ENCODE data around the gene NRL.
"Not testable (repeated sequence)": the region's sequence is repeated elsewhere in the genome, so short reads cannot be mapped to it uniquely, and the experiment has no call there.

The NRL gene

DNA sequence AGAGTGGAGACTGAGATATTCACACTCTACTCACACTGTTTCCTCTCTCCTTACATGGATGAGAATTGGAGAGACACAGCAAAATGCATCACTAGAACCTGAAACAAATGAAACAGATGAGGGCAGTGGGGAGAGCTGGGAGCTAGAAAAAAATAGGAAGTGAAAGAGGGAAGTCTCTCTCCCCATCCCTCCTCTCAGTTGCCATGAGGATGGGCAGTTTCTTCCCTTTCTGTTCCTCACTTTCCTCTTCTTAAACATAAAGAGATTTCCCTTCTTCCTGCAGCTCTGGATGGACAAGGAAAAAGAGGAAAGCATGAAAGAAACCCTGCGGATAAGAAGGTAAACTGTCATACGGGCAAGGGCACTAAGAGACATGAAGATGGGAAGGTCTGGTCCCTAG, 65.7 kb downstream of the NRL start:
- not testable (repeated sequence) for DNase-seq

DNA sequence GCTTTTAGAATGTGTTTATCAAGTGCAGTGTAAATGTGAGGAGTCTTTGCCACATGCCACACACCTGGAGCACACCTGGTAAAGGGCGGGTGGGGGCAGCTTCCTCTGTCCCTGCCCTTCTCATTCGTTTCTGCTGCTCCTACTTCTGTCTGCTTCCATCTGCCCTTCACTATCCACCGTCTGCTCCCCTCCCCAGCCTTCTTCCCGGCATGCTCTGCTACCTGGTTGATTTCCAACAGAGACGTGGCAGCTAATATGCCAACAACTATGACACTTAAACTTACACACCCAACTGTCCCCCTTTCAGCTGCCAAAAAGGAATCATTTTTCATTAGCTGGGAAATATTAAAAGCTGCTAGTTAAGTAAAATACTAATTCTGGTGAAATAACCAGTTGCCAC, 72.0 kb downstream of the NRL start:
- no peak for DNase-seq

DNA sequence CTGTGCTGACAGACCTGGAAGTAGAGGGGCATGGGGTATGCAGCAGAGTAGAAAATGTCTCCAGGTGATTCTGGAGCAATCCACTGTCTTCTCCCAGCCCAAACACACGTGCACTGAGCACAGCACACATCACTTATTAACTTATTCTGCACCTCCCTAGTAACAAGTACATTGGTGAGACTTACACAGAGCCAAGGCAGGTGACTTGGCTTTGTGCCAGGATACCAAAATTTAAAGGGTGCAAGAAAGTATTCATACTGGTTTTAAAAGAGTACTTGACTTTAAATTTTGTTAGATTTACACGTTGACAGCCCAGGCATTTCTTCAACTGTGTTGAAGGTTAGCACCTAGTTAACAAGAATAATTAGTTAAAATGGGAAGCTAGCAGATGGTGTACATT, 74.1 kb downstream of the NRL start:
- no peak for DNase-seq

DNA sequence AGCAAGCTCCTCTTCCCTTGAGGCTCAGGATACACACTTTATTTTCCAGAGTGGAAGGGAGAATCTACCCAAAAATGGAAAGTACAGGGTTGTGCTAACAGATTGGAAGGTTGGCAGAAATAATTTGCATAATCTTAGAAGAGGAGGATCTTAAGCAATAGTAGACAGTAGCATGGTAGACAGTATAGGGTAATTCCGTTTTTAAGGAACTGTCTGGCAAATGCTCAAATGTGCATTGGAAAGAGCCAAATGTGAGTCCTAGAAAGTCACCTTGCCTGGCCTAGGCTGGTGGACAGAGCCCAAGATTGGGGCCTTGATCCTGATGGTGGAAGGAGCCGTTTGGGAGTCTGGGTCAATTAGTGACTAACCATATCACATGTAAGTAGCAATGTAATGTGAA, 76.1 kb downstream of the NRL start:
- DNase-seq: no peak

DNA sequence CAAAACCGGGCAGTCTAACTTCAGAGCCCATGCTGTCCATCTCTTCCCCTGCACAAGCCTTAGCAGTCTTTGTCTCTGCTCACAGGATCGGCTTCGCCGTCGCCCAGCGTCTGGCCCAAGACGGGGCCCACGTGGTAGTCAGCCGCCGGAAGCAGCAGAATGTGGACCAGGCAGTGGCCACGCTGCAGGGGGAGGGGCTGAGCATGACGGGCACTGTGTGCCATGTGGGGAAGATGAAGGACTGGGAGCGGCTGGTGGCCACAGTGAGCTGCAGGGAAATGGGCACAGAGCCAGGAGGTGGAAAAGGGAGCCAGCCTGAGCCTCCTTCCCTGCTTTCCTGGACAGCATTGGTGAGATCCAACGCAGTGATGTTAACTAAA, 77.1 kb downstream of the NRL start:
- peak; percentile 78 for DNase-seq

DNA sequence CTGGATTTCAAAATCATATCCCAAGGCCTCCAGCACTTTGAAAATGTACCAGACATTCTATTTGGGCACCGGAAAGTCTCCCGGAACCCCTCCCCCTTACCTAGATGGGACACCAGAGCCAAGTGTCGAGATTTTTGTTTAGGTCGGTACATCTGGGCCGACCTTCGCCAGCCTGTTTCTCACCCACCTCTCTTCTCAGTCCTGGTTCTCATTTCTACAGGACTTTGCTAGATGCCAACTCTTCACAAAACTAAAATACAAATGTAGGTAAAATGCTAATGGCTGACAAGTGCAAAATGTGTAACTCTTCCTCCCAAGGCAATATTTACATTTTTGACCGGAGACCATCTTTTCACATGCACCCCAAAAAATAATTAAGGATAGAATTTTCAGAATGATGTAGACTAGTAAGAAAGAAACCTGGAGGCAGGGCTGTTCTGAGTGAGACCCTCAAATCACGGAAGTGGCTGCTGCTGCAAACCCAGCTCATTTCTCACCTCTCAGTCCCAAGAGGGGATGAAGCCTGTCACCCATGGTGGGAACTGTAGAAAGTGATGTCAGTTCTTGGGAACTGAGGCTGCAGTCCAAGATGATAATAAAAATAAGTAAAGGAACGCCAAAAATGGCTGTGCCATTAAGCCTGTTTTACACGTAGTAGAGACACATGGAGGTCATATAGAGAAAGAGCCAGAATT, 77.6 kb downstream of the NRL start:
- DNase-seq: not testable (repeated sequence)

DNA sequence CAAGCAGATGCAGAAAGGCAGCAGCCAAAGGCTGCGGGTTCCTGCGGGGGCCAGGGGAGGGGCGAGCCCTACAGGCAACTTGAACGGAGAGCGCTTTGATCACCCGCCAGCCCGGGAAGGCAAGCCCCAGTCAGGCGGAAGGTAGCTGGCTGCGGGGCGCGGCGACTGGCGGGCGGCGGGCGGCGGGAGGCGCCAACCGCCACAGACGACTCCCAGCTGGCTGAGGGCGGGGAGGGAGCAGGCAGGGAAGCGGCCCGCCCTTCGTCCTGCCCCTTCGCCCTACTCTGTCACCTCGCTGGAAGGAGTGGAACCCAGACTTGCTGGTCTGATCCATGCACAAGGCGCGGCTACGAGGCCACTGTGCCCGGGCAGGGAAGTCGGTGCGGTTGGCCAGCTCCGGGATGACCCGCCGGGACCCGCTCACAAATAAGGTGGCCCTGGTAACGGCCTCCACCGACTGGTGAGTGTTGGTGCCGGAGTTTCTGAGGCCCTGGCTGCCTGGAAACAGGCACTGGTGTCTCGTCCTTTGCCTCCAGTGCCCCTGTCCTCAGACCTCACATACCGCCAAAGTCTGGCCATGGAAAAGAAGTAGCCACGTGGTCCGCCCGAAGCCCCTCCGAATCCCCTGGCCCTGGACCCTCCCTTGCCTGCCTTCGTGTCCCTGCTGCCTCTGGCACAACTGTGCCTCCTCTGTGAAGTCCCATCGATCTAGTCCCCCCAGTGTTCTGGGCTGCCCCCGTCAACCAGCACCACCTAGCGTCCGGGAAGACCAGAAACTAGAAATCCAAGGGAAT, 78.4 kb downstream of the NRL start:
- peak; percentile 85 for DNase-seq

DNA sequence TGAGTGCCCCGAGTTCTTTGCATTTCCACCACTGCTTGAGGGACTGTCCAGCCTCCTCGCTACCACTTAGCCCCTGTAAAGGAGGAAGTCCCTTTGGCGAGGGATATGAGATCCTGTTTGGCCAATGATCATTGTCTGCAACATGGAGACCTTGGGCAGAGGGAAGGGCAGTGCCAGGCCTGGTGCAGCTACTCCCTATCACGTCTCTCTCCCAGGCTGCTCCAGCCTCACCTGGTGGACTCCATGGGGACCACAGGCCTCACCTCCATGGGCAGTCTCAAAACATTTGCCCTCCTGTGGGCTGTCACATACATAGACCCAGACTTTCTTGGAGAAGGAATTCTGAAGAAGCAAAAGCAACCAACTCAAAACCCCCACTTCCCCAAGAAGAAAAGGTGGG, 79.0 kb downstream of the NRL start:
- DNase-seq: peak; percentile 32

DNA sequence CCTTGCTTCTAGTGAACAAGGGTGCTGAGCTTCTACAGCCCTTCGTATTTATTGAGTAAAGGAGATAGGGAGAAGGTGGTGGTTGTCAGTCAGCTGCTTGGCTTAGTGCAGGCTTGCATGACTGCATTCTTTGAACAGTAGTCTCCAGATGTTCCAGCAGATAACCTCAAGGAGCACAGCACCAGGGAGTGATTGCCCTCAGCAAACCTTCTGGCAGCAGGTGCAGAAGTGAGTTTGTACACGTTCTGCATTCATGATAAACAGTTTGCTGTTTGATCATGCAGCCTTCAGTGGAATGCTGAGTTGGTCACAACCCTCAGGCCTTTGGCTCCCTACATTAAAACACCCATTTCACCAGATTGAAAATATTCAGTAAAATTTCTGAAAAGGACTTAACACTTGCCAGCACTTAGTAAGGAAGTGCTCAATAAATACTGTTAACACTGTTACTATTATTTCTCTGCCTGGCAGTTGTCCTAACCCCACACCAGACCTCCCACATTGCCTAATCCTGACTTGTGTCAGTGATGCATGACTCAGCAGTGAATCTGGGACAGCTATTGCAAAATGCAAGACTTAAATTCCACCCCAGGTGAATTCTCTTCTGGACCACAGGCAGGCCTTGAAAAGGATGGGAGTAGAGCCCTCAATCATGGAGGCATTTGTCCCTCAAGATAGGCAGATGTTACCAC, 81.9 kb downstream of the NRL start:
- DNase-seq: no peak

DNA sequence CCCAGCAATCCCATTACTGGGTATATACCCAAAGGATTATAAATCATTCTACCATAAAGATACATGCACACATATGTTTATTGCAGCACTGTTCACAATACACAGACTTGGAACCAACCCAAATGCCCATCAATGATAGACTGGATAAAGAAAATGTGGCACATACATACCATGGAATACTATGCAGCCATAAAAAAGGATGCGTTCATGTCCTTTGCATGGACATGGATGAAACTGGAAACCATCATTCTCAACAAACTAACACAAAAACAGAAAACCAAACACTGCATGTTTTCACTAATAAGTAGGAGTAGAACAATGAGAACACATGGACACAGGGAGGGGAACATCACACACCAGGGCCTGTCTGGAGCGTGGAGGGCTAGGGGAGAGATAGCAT, 83.4 kb downstream of the NRL start:
- not testable (repeated sequence) for DNase-seq

DNA sequence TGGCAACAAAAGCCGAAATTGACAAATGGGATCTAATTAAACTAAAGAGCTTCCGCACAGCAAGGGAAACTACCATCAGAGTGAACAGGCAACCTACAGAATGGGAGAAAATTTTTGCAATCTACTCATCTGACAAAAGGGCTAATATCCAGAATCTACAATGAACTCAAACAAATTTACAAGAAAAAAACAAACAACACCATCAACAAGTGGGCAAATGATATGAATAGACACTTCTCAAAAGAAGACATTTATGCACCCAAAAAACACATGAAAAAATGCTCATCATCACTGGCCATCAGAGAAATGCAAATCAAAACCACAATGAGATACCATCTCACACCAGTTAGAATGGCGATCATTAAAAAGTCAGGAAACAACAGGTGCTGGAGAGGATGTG, 85.1 kb downstream of the NRL start:
- DNase-seq: not testable (repeated sequence)
